Stomach (tissue), 9 donors: ENCODE measurements around the gene SLC29A2. TPM values are rescaled to one million over a fixed set of nuclear protein-coding genes. Genes with fewer than 3 reads are reported as not detected.
"Not testable (repeated sequence)": the region's sequence is repeated elsewhere in the genome, so short reads cannot be mapped to it uniquely, and the experiment has no call there.

Experiments
- DNase-seq, 2 donors: peaks; one replicate each; pipeline versions ENCODE4 v3.0.0 to v3.0.0-alpha.2; 2013 to 2019
- H3K27ac ChIP-seq, 5 donors: fragments of 200-600 bp in 4 of 5; sonication (generic) in 4 of 5; one replicate each; pipeline ENCODE4 v1.5.1; 2013 to 2019; ENCODE audit warnings: mild to moderate bottlenecking in 1 of 5, moderate library complexity in 1 of 5
- H3K27me3 ChIP-seq, 3 donors: fragments of 200-600 bp; sonication (generic); one replicate each; pipeline ENCODE4 v1.5.1; 2017 to 2019; ENCODE audit warnings: mixed run types in 1 of 3
- H3K36me3 ChIP-seq, 4 donors: fragments of 200-600 bp; sonication (generic); 1 replicate in 3 of 4; 2 replicates in 1 of 4; pipeline ENCODE4 v1.5.1; 2016 to 2019
- H3K4me1 ChIP-seq, 4 donors: fragments of 200-600 bp; sonication (generic); one replicate each; pipeline ENCODE4 v1.5.1; 2016 to 2019
- H3K4me3 ChIP-seq, 4 donors: fragments of 200-600 bp; sonication (generic) in 3 of 4; one replicate each; pipeline ENCODE4 v1.5.1; 2016 to 2019; ENCODE audit warnings: mild to moderate bottlenecking in 1 of 4
- H3K9me3 ChIP-seq, 4 donors: fragments of 200-600 bp; sonication (generic); one replicate each; pipeline ENCODE4 v1.5.1; 2016 to 2019
- CTCF ChIP-seq, 7 experiments: fragments of 450-650 bp in 4 of 7; fragments of 200-600 bp in 3 of 7; sonication (generic) in 3 of 7; IDR thresholded peaks; one replicate each; pipeline ENCODE4 v1.5.1; 2016 to 2019; ENCODE audit warnings: antibody characterized with exemption in 7 of 7, control low read depth in 2 of 7, mild to moderate bottlenecking in 1 of 7
- EP300 ChIP-seq: sonication (generic); formaldehyde crosslinking; IDR thresholded peaks from one replicate; pipeline ENCODE4 v1.6.1; 2017; ENCODE audit warnings: antibody characterized with exemption
- POLR2A ChIP-seq, 4 donors: fragments of 450-650 bp; IDR thresholded peaks; one replicate each; pipeline ENCODE4 v1.6.1; 2016; ENCODE audit warnings: antibody characterized with exemption in 4 of 4, control low read depth in 2 of 4, mild to moderate bottlenecking in 1 of 4, moderate library complexity in 1 of 4
- POLR2AphosphoS5 ChIP-seq, 3 donors: sonication (generic); formaldehyde crosslinking; IDR thresholded peaks; one replicate each; pipeline ENCODE4 v1.6.1; 2016; ENCODE audit warnings: antibody characterized with exemption in 3 of 3
- WGBS, 5 donors: extraction: QIAGEN DNeasy Blood & Tissue Kit in 3 of 5; methylation state at CpG; one replicate each; pipeline versions ENCODE4 v1.1.5 to v1.1.7; 2013 to 2018; 5-methylcytosine and 5-hydroxymethylcytosine counted together
- intact Hi-C: fragments of 100-400 bp; cut with DNase I; formaldehyde crosslinking; loops from one replicate; pipeline ENCODE4 v1.15.1; 2023; ENCODE audit warnings: low total_unique reads
- polyA plus RNA-seq, 3 donors: library from polyadenylated mRNA; stranded (reverse); fragments of 200-250 nt; gene quantifications; one replicate each; pipeline ENCODE4 v1.2.3, GENCODE V29; 2013
- total RNA-seq, 5 donors: library from RNA; depleted of rRNA; stranded (reverse); fragments of >200 nt; gene quantifications; one replicate each; pipeline versions ENCODE4 v1.1.0 to v1.2.3, GENCODE V29; 2014 to 2016
- donor health status: healthy with polysubstance abuse.
- donor health status: Bipolar disorder and iron deficiency.
- donor health status: healthy.

Gene SLC29A2
- total and polyA plus RNA-seq, 8 donors: 2.0 to 14.3 (median 6.4) TPM

DNA sequence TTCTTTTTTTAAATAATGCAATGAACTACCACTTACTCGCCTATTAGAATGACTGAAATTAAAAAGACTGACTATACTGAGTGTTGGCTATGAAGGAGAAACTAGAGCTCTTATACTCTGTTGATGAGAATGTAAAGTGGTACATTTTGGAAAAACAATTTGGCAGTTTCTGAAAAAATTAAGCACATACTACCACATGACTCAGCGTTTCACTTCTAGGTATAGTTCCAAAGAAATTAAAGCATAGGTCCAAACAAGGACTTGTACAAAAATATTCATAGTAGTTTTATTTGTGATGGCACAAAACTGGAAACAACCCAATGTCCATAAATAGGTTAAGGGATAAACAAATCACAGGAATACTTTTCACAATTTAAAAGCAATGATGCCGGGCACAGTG lies 22.4 kb upstream of the SLC29A2 start:
- WGBS, 5 donors: 81 to 87% (median 83%) methylated on average over 3 of the region's 3 CpGs
- no peaks in the 10 kb centered on the region for H3K9me3 ChIP-seq
- intact Hi-C loops: no loop called here
- no peak for DNase-seq
- H3K4me1 ChIP-seq: no peaks in the 10 kb centered on the region
- peaks cover 0 to 30% (median 0%) of the 10 kb centered on the region in 3 donors for H3K27me3 ChIP-seq
- no peaks in the 10 kb centered on the region for H3K36me3 ChIP-seq
- H3K27ac ChIP-seq: no peak overlapping the region
- TF ChIP-seq POLR2A (IDR thresholded peaks at IDR 0.05) (no peak), EP300 (no peak), POLR2AphosphoS5 (IDR thresholded peaks at IDR 0.05) (no peak), CTCF (IDR thresholded peaks at IDR 0.05) (no peak)
- no peak overlapping the region for H3K4me3 ChIP-seq

DNA sequence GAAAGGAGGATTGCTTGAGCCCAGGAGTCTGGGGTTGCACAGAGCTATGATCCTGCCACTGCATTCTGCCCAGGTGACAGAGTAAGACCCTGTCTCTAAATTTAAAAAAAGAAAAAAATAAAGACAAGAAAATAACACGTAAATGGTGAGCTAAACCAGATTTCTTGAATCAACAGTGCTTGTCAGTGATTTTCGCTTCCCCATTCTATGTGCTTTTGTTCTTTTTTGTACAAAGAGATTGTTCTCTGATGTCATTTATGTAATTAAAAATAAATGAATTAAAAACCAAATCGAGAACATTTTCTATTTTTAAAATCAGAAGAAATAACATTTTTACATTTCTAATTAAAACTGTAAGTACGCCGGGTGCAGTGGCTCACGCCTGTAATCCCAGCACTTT lies 19.8 kb upstream of the SLC29A2 start:
- Histone ChIP-seq H3K9me3 (no peaks in the 10 kb centered on the region), H3K4me1 (peaks cover 0 to 5% (median 3%) of the 10 kb centered on the region in 4 donors), H3K27ac (no peak overlapping the region), H3K27me3 (peaks cover 0 to 33% (median 0%) of the 10 kb centered on the region in 3 donors), H3K36me3 (no peaks in the 10 kb centered on the region), H3K4me3 (no peak overlapping the region)
- 57 to 79% (median 76%) methylated on average over 6 of the region's 6 CpGs for WGBS, 5 donors
- TF ChIP-seq CTCF (IDR thresholded peaks at IDR 0.05): no peak
- TF ChIP-seq EP300: no peak
- no peak for TF ChIP-seq POLR2AphosphoS5 (IDR thresholded peaks at IDR 0.05)
- TF ChIP-seq POLR2A (IDR thresholded peaks at IDR 0.05): no peak
- DNase-seq: no peak
- intact Hi-C loops: no loop called here

DNA sequence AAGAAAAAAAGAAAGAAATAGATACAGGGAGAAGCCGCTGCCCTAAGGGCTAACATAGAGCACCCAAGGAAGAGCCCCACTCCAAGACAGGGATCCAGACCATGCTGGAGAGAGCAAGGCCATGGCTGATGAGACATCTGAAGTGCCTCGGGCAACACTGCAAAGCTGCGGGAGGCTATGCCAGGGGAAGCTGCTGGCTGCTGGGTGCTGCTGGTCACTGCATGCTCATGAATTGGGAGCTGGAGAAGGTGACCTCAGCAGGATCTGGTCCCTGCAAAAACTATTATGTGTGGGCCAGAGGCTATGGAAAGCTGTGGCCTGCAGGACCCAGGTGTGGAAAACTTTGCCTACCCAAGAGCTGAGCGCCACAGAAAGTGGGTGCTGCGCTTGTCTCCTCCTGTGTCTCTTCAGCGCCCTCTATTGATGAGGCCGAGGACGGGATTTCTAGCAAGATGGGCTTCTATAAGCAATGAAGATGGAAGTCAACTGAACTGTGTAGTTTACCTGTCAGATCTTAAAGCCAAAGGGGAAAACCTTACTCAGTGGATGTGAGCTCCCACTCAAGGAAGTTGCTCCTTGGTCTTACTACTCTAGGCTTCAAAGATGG lies 17.3 kb upstream of the SLC29A2 start:
- Histone ChIP-seq H3K27me3 (peaks cover 0 to 33% (median 0%) of the 10 kb centered on the region in 3 donors), H3K27ac (no peak overlapping the region), H3K4me1 (peaks cover 0 to 11% (median 10%) of the 10 kb centered on the region in 4 donors), H3K4me3 (no peak overlapping the region), H3K36me3 (no peaks in the 10 kb centered on the region), H3K9me3 (no peaks in the 10 kb centered on the region)
- intact Hi-C loops: loop anchor here (10.0 kb wide), 1 partner anchor 74 kb away; the partner anchor contains the start of gene CD248
- 27 to 30% (median 29%) methylated on average over 7 to 8 of the region's 8 CpGs for WGBS, 5 donors
- peak; percentile 88 to 90 for DNase-seq
- TF ChIP-seq POLR2A (IDR thresholded peaks at IDR 0.05) (no peak), CTCF (IDR thresholded peaks at IDR 0.05) (peak in 5 of 7 experiments; percentile 23 to 72 (median 66)), POLR2AphosphoS5 (IDR thresholded peaks at IDR 0.05) (no peak), EP300 (no peak)

- DNase-seq: peak; percentile 91 to 92
- Histone ChIP-seq H3K4me1 (peaks cover 0 to 11% (median 10%) of the 10 kb centered on the region in 4 donors), H3K36me3 (no peaks in the 10 kb centered on the region), H3K4me3 (peak overlapping the region in 3 of 4 donors; percentile 22 to 32 (median 29)), H3K27ac (peak overlapping the region in 1 of 5 donors; percentile 21), H3K9me3 (no peaks in the 10 kb centered on the region), H3K27me3 (peaks cover 0 to 33% (median 0%) of the 10 kb centered on the region in 3 donors)
- peak in 1 of 3 donors; percentile 53 for TF ChIP-seq POLR2AphosphoS5 (IDR thresholded peaks at IDR 0.05)
- TF ChIP-seq CTCF (IDR thresholded peaks at IDR 0.05): peak in 5 of 7 experiments; percentile 69 to 94 (median 91)
- no peak for TF ChIP-seq EP300
- TF ChIP-seq POLR2A (IDR thresholded peaks at IDR 0.05): no peak
- 5 to 9% (median 7%) methylated on average over 20 of the region's 20 CpGs for WGBS, 5 donors
- intact Hi-C loops: loop anchor here (10.0 kb wide), 1 partner anchor 72 kb away; the partner anchor contains the start of gene CD248
These were observed 14.9 kb upstream of the SLC29A2 start for GRCh38 chr11:66386171-66387069.

DNA sequence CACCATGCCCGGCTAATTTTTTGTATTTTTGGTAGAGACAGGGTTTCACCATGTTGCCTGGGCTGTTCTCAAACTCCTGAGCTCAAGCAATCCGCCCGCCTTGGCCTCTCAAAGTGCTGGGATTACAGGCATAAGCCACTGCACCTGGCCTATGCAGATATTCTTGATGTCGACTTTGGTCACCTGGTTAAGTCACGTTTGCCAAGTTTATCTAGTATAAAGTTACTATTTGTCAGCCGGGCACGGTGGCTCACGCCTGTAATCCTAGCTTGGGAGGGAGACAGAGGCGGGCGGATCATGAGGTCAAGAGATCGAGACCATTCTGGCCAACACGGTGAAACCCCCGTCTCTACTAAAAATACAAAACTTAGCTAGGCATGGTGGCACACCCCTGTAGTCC lies 12.8 kb upstream of the SLC29A2 start:
- not testable (repeated sequence) for H3K27ac ChIP-seq, H3K9me3 ChIP-seq, H3K36me3 ChIP-seq, H3K4me3 ChIP-seq
- H3K27me3 ChIP-seq: peaks cover 0 to 28% (median 0%) of the 10 kb centered on the region in 3 donors
- 42 to 63% (median 58%) methylated on average over 13 of the region's 13 CpGs for WGBS, 5 donors
- H3K4me1 ChIP-seq: peaks cover 0 to 11% (median 10%) of the 10 kb centered on the region in 4 donors
- DNase-seq: peak in 1 of 2 donors; percentile 8
- intact Hi-C loops: loop anchor here (10.0 kb wide), 1 partner anchor 70 kb away; the partner anchor contains the start of gene CD248

DNA sequence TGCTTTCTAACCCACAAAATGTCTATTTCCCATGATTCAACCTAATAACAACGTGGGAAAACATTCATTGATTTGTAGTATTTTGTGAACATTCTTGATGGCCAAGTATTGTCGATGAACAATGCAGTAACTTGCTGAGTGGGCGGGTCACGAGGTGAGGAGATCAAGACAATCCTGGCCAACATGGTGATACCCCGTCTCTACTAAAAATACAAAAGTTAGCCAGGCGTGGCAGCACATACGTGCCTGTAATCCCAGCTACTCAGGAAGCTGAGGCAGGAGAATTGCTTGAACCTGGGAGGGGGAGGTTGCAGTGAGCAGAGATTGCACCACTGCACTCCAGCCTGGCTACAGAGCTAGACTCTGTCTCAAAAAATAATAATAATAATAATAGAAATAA lies 8.7 kb upstream of the SLC29A2 start:
- H3K9me3 ChIP-seq, H3K27ac ChIP-seq, DNase-seq, H3K36me3 ChIP-seq, H3K4me3 ChIP-seq, H3K4me1 ChIP-seq: not testable (repeated sequence)
- H3K27me3 ChIP-seq: peaks cover 0 to 42% (median 0%) of the 10 kb centered on the region in 3 donors
- intact Hi-C loops: loop anchor here (10.0 kb wide), 1 partner anchor 65 kb away; the partner anchor contains the start of gene CD248
- 17 to 24% (median 17%) methylated on average over 7 of the region's 7 CpGs for WGBS, 5 donors
